IMR-90 (cell line): ENCODE data around the gene PAM. TPM values are rescaled to one million over a fixed set of nuclear protein-coding genes. Genes with fewer than 3 reads are reported as not detected.

Experiments used
- ATAC-seq: fragments of 200-7000 bp; cut with Tn5 transposase; 2 replicates; pipeline ENCODE4 v1.9.1; 2020; ENCODE audit warnings: low read depth, mild to moderate bottlenecking, moderate library complexity
- BruUV-seq: library from RNA; stranded (reverse); fragments of 400-500 nt; replicated peaks from 2 replicates; lab custom pipeline; 2021; lab: Mats Ljungman, UMichigan
- CTCF ChIA-PET: fragments of 300-600 bp; formaldehyde crosslinking; extraction: SDS; loops from one replicate; lab custom pipeline; 2021; ENCODE audit warnings: antibody characterized with exemption; lab: Yijun Ruan, JAX
- POLR2A ChIA-PET: fragments of 300-600 bp; sonication (Branson Sonifier 250); formaldehyde crosslinking; loops from one replicate; lab custom pipeline; 2022; ENCODE audit warnings: antibody characterized with exemption; ENCODE audit not compliant: unreplicated experiment; lab: Charles Lee
- DNase-seq: peaks from one replicate; pipeline ENCODE4 v3.0.0; 2013
- H2AFZ ChIP-seq: replicated peaks from 2 replicates; pipeline ENCODE3; 2013; ENCODE audit warnings: low read length, mild to moderate bottlenecking; ENCODE audit not compliant: poor library complexity
- H2AK5ac ChIP-seq: 2 replicates; pipeline ENCODE4 v1.6.1; 2013; ENCODE audit warnings: low read depth, low read length, inconsistent platforms
- H2AK9ac ChIP-seq: replicated peaks from 2 replicates; pipeline ENCODE3; 2013; ENCODE audit warnings: mild to moderate bottlenecking, low read depth, low read length, moderate library complexity; ENCODE audit not compliant: poor library complexity
- H2BK120ac ChIP-seq: 2 replicates; pipeline ENCODE4 v1.6.1; 2013; ENCODE audit warnings: low read depth, low read length, inconsistent platforms
- H2BK15ac ChIP-seq: 3 replicates; pipeline ENCODE4 v1.6.1; 2013; ENCODE audit warnings: low read depth, low read length, inconsistent platforms
- H2BK20ac ChIP-seq: 2 replicates; pipeline ENCODE4 v1.6.1; 2013; ENCODE audit warnings: low read depth, mild to moderate bottlenecking, inconsistent platforms, low read length, moderate library complexity
- H2BK5ac ChIP-seq: 2 replicates; pipeline ENCODE4 v1.6.1; 2013; ENCODE audit warnings: mild to moderate bottlenecking, low read depth, low read length, inconsistent platforms; ENCODE audit not compliant: poor library complexity, severe bottlenecking
- H3K14ac ChIP-seq: replicated peaks from 2 replicates; pipeline ENCODE4 v1.6.1; 2013; ENCODE audit warnings: low read depth, low read length, inconsistent platforms
- H3K18ac ChIP-seq: 2 replicates; pipeline ENCODE4 v1.6.1; 2013; ENCODE audit warnings: low read depth, low read length, control low read depth
- H3K23ac ChIP-seq: 2 replicates; pipeline ENCODE4 v1.6.1; 2013; ENCODE audit warnings: low read depth, low read length, inconsistent platforms
- H3K27ac ChIP-seq: 2 replicates; pipeline ENCODE4 v1.5.1; 2013; ENCODE audit warnings: mild to moderate bottlenecking, control low read depth, low read length; ENCODE audit not compliant: insufficient read depth
- H3K27me3 ChIP-seq: 2 replicates; pipeline ENCODE4 v1.6.1; 2013; ENCODE audit warnings: low read length; ENCODE audit not compliant: control insufficient read depth, insufficient read depth
- H3K36me3 ChIP-seq: 2 replicates; pipeline ENCODE4 v1.6.1; 2013; ENCODE audit warnings: low read length, mixed read lengths; ENCODE audit not compliant: control insufficient read depth, insufficient read depth
- H3K4ac ChIP-seq: 2 replicates; pipeline ENCODE4 v1.6.1; 2013; ENCODE audit warnings: low read depth, low read length, inconsistent platforms
- H3K4me1 ChIP-seq: 2 replicates; pipeline ENCODE4 v1.6.1; 2013; ENCODE audit warnings: low read length, mixed read lengths; ENCODE audit not compliant: control insufficient read depth, insufficient read depth
- H3K4me2 ChIP-seq: 2 replicates; pipeline ENCODE4 v1.6.1; 2013; ENCODE audit warnings: low read depth, mild to moderate bottlenecking, control low read depth, low read length, moderate library complexity
- H3K4me3 ChIP-seq: 2 replicates; pipeline ENCODE4 v1.5.1; 2013; ENCODE audit warnings: low read depth, mild to moderate bottlenecking, control low read depth, low read length, moderate library complexity; ENCODE audit not compliant: insufficient read depth
- H3K56ac ChIP-seq: 2 replicates; pipeline ENCODE4 v1.6.1; 2013; ENCODE audit warnings: low read length, inconsistent platforms; ENCODE audit not compliant: insufficient read depth; ENCODE audit errors: extremely low read depth
- H3K79me1 ChIP-seq, 2 experiments: 2 replicates each; pipeline ENCODE4 v1.6.1; 2013; ENCODE audit warnings: low read length in 2 of 2, inconsistent platforms in 1 of 2, low read depth in 1 of 2
- H3K9ac ChIP-seq: 2 replicates; pipeline ENCODE4 v1.6.1; 2013; ENCODE audit warnings: low read depth, low read length, control low read depth
- H3K9me1 ChIP-seq: 2 replicates; pipeline ENCODE4 v1.6.1; 2013; ENCODE audit warnings: low read length, inconsistent platforms; ENCODE audit not compliant: insufficient read depth
- H3K9me3 ChIP-seq: 2 replicates; pipeline ENCODE4 v1.6.1; 2013; ENCODE audit warnings: low read length; ENCODE audit not compliant: control insufficient read depth, insufficient read depth
- H4K20me1 ChIP-seq: 2 replicates; pipeline ENCODE4 v1.6.1; 2013; ENCODE audit warnings: low read length, inconsistent platforms; ENCODE audit not compliant: insufficient read depth
- H4K5ac ChIP-seq: 2 replicates; pipeline ENCODE4 v1.6.1; 2013; ENCODE audit warnings: mild to moderate bottlenecking, low read depth, low read length, control low read depth
- H4K8ac ChIP-seq, 2 experiments: 2 replicates each; pipeline ENCODE4 v1.6.1; 2013; ENCODE audit warnings: low read depth in 2 of 2, low read length in 2 of 2, control low read depth in 1 of 2, inconsistent platforms in 1 of 2
- H4K91ac ChIP-seq: 2 replicates; pipeline ENCODE4 v1.6.1; 2013; ENCODE audit warnings: low read depth, low read length, inconsistent platforms; ENCODE audit not compliant: insufficient read depth
- CEBPB ChIP-seq: IDR thresholded peaks from 2 replicates; pipeline ENCODE4 v1.6.1; 2012; ENCODE audit warnings: low read depth, low read length, improper control_type of control experiment
- MAZ ChIP-seq: IDR thresholded peaks from 2 replicates; pipeline ENCODE4 v1.6.1; 2012; ENCODE audit warnings: low read depth, mild to moderate bottlenecking, low read length, improper control_type of control experiment, moderate library complexity, borderline replicate concordance
- POLR2A ChIP-seq: IDR thresholded peaks from 2 replicates; pipeline ENCODE4 v1.6.1; 2012; ENCODE audit warnings: mild to moderate bottlenecking, low read depth, low read length
- RAD21 ChIP-seq: IDR thresholded peaks from 2 replicates; pipeline ENCODE4 v1.6.1; 2012; ENCODE audit warnings: low read length, improper control_type of control experiment
- SMC3 ChIP-seq: fragments of 150-350 bp; IDR thresholded peaks from 2 replicates; pipeline ENCODE4 v1.6.1; 2016; ENCODE audit warnings: low read depth, mild to moderate bottlenecking, antibody characterized with exemption, low read length, moderate library complexity
- WGBS, 2 experiments: methylation state at CpG; one replicate each; pipeline versions ENCODE4 v1.1.5 to v1.1.7; 2013; ENCODE audit warnings: missing lambda C conversion rate in 2 of 2; ENCODE audit not compliant: insufficient read length in 1 of 2; ENCODE audit errors: extremely low coverage in 2 of 2; 5-methylcytosine and 5-hydroxymethylcytosine counted together
- dilution Hi-C: fragments of 300-500 bp; cut with HindIII; formaldehyde crosslinking; loops from one replicate; pipeline ENCODE4 v1.14.3; 2018; ENCODE audit warnings: low sequenced_read_pairs; ENCODE audit not compliant: unreplicated experiment
- in situ Hi-C: fragments of 300-500 bp; cut with MboI; formaldehyde crosslinking; loops from 3 replicates; pipeline ENCODE4 v1.14.3; 2019; ENCODE audit warnings: low sequenced_read_pairs, inconsistent platforms, mixed read lengths
- intact Hi-C: fragments of 100-400 bp; cut with micrococcal nuclease; formaldehyde crosslinking; loops from 2 replicates; pipeline ENCODE4 v1.10.0; 2022
- polyA plus RNA-seq, 3 experiments: library from polyadenylated mRNA; depleted of rRNA; stranded (reverse); fragments of >200 nt; gene quantifications; 2 replicates each; pipeline ENCODE4 v1.2.3, GENCODE V29; 2012; ENCODE audit warnings: low replicate concordance in 1 of 3
- total RNA-seq: library from RNA; depleted of rRNA; stranded (reverse); fragments of >200 nt; gene quantifications from 2 replicates; pipeline ENCODE4 v1.2.3, GENCODE V29; 2012
- TF ChIP-seq, protein P1 (sequence below): fragments of 150-350 bp; IDR thresholded peaks from 2 replicates; pipeline ENCODE4 v1.6.1; 2017; ENCODE audit warnings: mild to moderate bottlenecking, antibody characterized with exemption, low read length, low read depth
- TF ChIP-seq, protein P2 (sequence below): conservative IDR thresholded peaks from 2 replicates; pipeline ENCODE4 v1.5.1; 2012; ENCODE audit warnings: mild to moderate bottlenecking, low read depth, low read length, improper control_type of control experiment

Gene PAM
- total and polyA plus RNA-seq, 2 of the 4 experiments (the other 2 are of a cell fraction) = 115 to 179 TPM

DNA sequence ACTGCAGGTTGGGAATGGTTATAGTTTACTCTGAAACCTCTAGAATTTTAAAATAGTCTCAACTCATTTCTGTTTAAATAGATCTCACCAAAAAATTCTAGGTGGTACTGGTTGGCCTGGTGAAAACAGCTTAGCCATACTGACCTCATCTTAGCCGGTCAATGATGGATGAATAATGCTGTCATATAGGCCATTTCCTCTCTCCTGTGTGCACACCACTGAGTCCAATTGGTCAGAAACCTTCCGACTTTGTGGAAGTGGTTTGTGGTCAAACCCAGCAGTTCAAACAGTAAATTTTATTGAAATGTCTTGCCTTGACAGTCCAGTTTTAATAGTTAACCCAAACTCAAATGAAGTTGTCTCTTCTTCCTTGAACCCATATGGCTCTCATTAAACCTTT, 266.2 kb downstream of the PAM start:
- H2AFZ ChIP-seq = no peak overlapping the region
- H3K9me1 ChIP-seq = no peaks in the 10 kb centered on the region
- H2AK9ac ChIP-seq = no peak overlapping the region
- no peaks in the 10 kb centered on the region for H3K27me3 ChIP-seq
- ChIA-PET CTCF (interaction anchor here (1.2 kb wide), 1 partner anchor 10 kb away, joined by 4 read pairs; no protein-coding TSS in a partner anchor), POLR2A (no interaction called here)
- WGBS, 2 experiments = no CpG with 5 or more reads among the region's 2 CpGs
- no TSS peak for BruUV-seq
- no peak overlapping the region for H3K4ac ChIP-seq
- ATAC-seq (no peak), DNase-seq (peak; percentile 26)
- no peak overlapping the region for H3K14ac ChIP-seq
- no peak overlapping the region for H3K9ac ChIP-seq
- in situ Hi-C loops (no loop called here), intact Hi-C loops (no loop called here), dilution Hi-C loops (no loop called here)
- no peak overlapping the region for H3K18ac ChIP-seq
- H3K4me3 ChIP-seq = no peak overlapping the region
- no peak overlapping the region for H3K27ac ChIP-seq
- H4K91ac ChIP-seq = no peak overlapping the region
- no peak overlapping the region for H3K23ac ChIP-seq
- no peak overlapping the region for H4K5ac ChIP-seq
- no peak overlapping the region for H2AK5ac ChIP-seq
- H3K9me3 ChIP-seq = no peaks in the 10 kb centered on the region
- peaks cover 14% of the 10 kb centered on the region for H3K36me3 ChIP-seq
- no peaks in the 10 kb centered on the region for H3K4me1 ChIP-seq
- no peaks in the 10 kb centered on the region for H4K20me1 ChIP-seq
- TF ChIP-seq, protein P1, sequence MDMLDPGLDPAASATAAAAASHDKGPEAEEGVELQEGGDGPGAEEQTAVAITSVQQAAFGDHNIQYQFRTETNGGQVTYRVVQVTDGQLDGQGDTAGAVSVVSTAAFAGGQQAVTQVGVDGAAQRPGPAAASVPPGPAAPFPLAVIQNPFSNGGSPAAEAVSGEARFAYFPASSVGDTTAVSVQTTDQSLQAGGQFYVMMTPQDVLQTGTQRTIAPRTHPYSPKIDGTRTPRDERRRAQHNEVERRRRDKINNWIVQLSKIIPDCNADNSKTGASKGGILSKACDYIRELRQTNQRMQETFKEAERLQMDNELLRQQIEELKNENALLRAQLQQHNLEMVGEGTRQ = no peak
- TF ChIP-seq, protein P2, sequence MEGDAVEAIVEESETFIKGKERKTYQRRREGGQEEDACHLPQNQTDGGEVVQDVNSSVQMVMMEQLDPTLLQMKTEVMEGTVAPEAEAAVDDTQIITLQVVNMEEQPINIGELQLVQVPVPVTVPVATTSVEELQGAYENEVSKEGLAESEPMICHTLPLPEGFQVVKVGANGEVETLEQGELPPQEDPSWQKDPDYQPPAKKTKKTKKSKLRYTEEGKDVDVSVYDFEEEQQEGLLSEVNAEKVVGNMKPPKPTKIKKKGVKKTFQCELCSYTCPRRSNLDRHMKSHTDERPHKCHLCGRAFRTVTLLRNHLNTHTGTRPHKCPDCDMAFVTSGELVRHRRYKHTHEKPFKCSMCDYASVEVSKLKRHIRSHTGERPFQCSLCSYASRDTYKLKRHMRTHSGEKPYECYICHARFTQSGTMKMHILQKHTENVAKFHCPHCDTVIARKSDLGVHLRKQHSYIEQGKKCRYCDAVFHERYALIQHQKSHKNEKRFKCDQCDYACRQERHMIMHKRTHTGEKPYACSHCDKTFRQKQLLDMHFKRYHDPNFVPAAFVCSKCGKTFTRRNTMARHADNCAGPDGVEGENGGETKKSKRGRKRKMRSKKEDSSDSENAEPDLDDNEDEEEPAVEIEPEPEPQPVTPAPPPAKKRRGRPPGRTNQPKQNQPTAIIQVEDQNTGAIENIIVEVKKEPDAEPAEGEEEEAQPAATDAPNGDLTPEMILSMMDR = no peak
- no peak for TF ChIP-seq SMC3
- no peak for TF ChIP-seq MAZ
- no peak for TF ChIP-seq RAD21
- TF ChIP-seq CEBPB = no peak
- no peak for TF ChIP-seq POLR2A
- H3K79me1 ChIP-seq = no peaks in the 10 kb centered on the region
- no peak overlapping the region for H2BK15ac ChIP-seq
- H3K4me2 ChIP-seq = no peak overlapping the region
- H3K56ac ChIP-seq = no peak overlapping the region
- no peak overlapping the region for H2BK120ac ChIP-seq
- no peak overlapping the region for H2BK20ac ChIP-seq
- H4K8ac ChIP-seq = no peak overlapping the region; a peak in 1 of 4 replicates
- H2BK5ac ChIP-seq = no peak overlapping the region
